Astrocyte of the cerebellum (primary cell): ENCODE measurements around the gene ZNF106.

ENCODE experiments used
- DNase-seq: peaks from one replicate; pipeline ENCODE4 v3.0.0-alpha.2; 2011; ENCODE audit warnings: low read depth
- H3K4me3 ChIP-seq: 2 replicates; pipeline ENCODE4 v1.5.1; 2011; ENCODE audit warnings: mild to moderate bottlenecking, low read depth, low read length, moderate library complexity
- in situ Hi-C: cut with HindIII; loops from 2 replicates; pipeline ENCODE4 v1.10.0; 2017; ENCODE audit warnings: low sequenced_read_pairs
- TF ChIP-seq, protein P1 (sequence below): IDR thresholded peaks from 2 replicates; pipeline ENCODE4 v1.5.1; 2012; ENCODE audit warnings: low read length, low read depth, moderate library complexity, mild to moderate bottlenecking; ENCODE audit errors: missing control alignments

ZNF106 gene

DNA sequence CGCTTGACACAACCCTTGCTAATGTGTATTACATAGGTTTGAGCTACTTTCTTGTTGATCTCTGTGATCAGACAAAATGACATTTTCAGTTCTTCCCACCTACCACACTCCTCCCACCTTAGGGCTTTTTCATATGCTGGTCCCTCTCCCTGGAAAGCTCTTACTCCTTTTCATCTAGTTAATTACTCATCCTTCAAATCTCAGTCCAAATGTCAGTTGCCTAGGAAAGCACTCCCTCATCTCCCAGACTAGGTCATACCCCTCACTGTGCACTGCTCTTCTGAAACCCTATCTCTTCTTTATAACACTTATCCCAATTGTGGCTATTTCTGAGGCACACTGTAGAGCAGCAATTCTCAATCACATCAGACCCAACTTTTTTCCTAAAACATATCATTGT is 7.3 kb downstream of the ZNF106 start:
- no peak for DNase-seq
- no peak overlapping the region for H3K4me3 ChIP-seq
- TF ChIP-seq, protein P1, sequence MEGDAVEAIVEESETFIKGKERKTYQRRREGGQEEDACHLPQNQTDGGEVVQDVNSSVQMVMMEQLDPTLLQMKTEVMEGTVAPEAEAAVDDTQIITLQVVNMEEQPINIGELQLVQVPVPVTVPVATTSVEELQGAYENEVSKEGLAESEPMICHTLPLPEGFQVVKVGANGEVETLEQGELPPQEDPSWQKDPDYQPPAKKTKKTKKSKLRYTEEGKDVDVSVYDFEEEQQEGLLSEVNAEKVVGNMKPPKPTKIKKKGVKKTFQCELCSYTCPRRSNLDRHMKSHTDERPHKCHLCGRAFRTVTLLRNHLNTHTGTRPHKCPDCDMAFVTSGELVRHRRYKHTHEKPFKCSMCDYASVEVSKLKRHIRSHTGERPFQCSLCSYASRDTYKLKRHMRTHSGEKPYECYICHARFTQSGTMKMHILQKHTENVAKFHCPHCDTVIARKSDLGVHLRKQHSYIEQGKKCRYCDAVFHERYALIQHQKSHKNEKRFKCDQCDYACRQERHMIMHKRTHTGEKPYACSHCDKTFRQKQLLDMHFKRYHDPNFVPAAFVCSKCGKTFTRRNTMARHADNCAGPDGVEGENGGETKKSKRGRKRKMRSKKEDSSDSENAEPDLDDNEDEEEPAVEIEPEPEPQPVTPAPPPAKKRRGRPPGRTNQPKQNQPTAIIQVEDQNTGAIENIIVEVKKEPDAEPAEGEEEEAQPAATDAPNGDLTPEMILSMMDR, result no peak
- in situ Hi-C loops, result no loop called here

DNA sequence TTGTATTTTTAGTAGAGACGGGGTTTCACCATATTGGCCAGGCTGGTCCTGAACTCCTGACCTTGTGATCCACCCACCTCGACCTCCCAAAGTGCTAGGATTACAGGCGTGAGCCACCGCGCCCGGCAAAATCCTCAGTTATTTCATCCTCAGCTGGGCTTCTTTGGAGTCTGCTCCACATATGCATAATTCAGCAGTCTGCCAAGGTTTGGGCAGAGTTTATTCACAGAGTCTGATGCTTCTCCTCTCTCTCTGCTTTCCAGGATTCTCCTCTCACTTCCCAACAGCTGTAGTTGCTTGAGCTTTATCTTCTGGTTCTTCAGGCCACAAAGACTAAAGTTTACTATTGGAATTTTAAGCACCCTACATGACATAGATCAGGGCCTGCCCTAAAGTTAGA is 8.2 kb downstream of the ZNF106 start:
- no peak overlapping the region for H3K4me3 ChIP-seq
- DNase-seq, result no peak
- TF ChIP-seq, protein P1, result no peak
- in situ Hi-C loops, result no loop called here

DNA sequence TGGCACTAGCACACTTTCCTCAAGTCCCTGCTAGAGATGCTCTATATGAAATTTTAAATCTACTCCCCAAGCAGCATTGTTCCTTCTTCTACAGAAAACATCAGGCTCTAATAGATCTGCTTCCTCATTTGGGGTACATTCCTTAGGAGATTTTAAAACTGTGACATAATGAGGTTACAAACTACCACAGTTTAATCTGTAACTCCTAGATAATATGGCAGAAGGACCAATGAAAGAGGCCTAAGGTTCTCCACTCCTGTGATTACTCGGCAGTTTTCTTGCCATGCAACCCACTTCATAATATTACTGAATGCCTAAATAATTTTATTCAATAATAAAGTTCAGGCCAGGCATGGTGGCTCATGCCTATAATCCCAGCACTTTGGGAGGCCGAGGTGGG is 16.1 kb downstream of the ZNF106 start:
- in situ Hi-C loops, result no loop called here
- TF ChIP-seq, protein P1, result no peak
- DNase-seq, result no peak
- H3K4me3 ChIP-seq, result no peak overlapping the region

DNA sequence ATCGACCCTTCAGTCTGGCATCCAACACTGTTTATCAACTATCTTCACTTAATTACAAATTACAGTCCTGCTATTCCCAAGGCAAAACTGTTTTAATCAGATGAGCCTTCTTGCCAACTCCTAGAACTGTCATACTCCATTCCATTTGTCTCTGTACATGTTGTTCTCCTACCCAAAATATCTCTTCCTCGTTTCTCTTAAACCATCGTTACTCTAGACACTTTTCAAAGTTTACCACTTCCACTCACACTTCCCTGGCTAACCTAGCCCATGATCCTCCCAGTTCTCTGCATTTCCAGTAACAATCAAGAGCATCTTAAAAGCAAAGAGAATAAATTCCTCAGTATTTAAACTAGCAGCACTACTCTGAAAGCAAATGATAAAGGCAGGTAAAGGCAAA is 19.9 kb downstream of the ZNF106 start:
- DNase-seq, result no peak
- TF ChIP-seq, protein P1, result no peak
- H3K4me3 ChIP-seq, result no peak overlapping the region
- in situ Hi-C loops, result no loop called here

DNA sequence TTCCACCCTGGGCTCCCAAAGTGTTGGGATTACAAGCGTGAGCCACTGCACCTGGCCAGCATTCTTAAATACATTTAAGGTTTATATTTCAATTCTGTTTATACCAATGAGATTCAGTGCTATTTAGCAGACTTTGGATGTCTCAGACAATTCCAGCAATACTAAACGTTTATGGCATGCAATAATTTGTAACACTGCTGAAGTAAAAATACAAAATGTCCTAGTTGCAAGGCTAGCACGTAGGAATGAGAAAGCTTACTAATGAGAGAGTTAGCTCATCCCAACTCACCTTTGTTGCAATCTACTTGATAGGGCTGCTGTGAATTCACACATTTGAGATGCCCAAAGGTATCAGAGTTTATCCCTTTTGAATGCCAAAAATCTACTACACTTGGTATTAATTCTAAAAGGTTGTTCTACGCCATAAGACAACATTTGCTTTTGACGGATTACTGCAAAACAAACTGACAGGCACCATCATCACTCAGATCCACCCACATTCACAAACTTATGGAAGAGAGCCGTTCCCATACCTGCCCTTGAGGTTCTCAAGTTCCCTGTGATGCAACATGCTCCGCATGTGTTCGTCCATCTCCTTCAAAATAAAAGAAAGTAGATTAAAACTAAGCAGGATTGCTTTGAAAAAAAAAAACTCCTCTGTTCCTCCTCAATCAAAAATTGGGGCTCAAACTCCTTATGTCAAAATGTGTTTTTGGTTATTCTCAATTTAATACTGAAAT is 25.3 kb downstream of the ZNF106 start:
- in situ Hi-C loops, result no loop called here

DNA sequence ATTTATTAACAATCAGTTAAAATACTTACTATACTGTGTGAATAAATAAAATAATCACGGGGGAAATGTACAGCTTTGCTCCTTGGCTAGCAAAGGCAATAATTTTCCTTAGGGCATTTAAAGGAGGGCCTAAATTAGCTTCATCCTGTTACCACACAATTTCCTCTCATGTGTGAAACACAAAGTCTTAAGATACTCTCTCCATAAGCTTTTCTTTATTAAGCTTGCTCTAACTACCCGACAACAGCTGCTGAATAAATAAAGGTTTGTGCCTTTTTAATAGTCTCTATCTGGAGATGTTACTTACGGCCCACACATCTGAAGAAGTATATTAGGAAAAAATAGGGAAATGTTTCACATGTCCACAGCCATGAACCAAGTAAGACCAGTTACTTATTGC is 29.7 kb downstream of the ZNF106 start:
- no peak overlapping the region for H3K4me3 ChIP-seq
- DNase-seq, result no peak
- in situ Hi-C loops, result no loop called here
- TF ChIP-seq, protein P1, result no peak

More for the DNA sequence above, 25.3 kb downstream of the ZNF106 start:
- TF ChIP-seq, protein P1, result no peak
- no peak for DNase-seq
- no peak overlapping the region for H3K4me3 ChIP-seq
